OCI-LY1 (cell line): Measurements from ENCODE around the gene PDGFD.
A peak's percentile ranks its signal among the peaks of the same experiment; 100 is the strongest.

Source experiments
- H2AFZ ChIP-seq: fragments of 200-600 bp; sonication (generic), shearing (Covaris generic); 2 replicates; pipeline ENCODE4 v1.6.0; 2014; ENCODE audit warnings: antibody characterized with exemption, mild to moderate bottlenecking, low read length
- H3F3A ChIP-seq: fragments of 200-600 bp; sonication (generic), shearing (Covaris generic); 2 replicates; pipeline ENCODE4 v1.6.0; 2014; ENCODE audit warnings: mild to moderate bottlenecking, antibody characterized with exemption, low read length, moderate library complexity; ENCODE audit not compliant: insufficient read depth
- H3K27ac ChIP-seq: fragments of 200-600 bp; sonication (generic); 2 replicates; pipeline ENCODE4 v1.5.1; 2014; ENCODE audit warnings: low read length, mixed run types, mild to moderate bottlenecking, low read depth; ENCODE audit not compliant: poor library complexity, severe bottlenecking
- H3K27me3 ChIP-seq: fragments of 200-600 bp; sonication (generic); 2 replicates; pipeline ENCODE4 v1.6.0; 2014; ENCODE audit warnings: antibody characterized with exemption, mild to moderate bottlenecking, low read length, moderate library complexity; ENCODE audit not compliant: insufficient read depth
- H3K36me3 ChIP-seq: fragments of 200-600 bp; sonication (generic); 2 replicates; pipeline ENCODE4 v1.6.1; 2014; ENCODE audit warnings: mild to moderate bottlenecking, antibody characterized with exemption, low read length, moderate library complexity, mixed read lengths; ENCODE audit not compliant: insufficient read depth
- H3K4me1 ChIP-seq: fragments of 200-600 bp; sonication (generic); 2 replicates; pipeline ENCODE4 v1.5.1; 2014; ENCODE audit warnings: mild to moderate bottlenecking, low read length, moderate library complexity; ENCODE audit not compliant: insufficient read depth, severe bottlenecking
- H3K4me2 ChIP-seq: fragments of 200-600 bp; sonication (generic), shearing (Covaris generic); 2 replicates; pipeline ENCODE4 v1.6.1; 2014; ENCODE audit warnings: low read length
- H3K4me3 ChIP-seq: fragments of 200-600 bp; sonication (generic); 2 replicates; pipeline ENCODE4 v1.5.1; 2014; ENCODE audit warnings: low read length, low read depth, mild to moderate bottlenecking, mixed read lengths; ENCODE audit not compliant: poor library complexity, severe bottlenecking
- H3K79me2 ChIP-seq: fragments of 200-600 bp; shearing (Covaris generic); 2 replicates; pipeline ENCODE4 v1.6.1; 2016; ENCODE audit warnings: mixed run types, low read length, mixed read lengths; ENCODE audit not compliant: insufficient read depth
- H3K9ac ChIP-seq: fragments of 200-600 bp; sonication (generic), shearing (Covaris generic); 2 replicates; pipeline ENCODE4 v1.6.1; 2014; ENCODE audit warnings: mild to moderate bottlenecking, low read length, mixed read lengths
- H3K9me2 ChIP-seq: fragments of 200-600 bp; sonication (generic), shearing (Covaris generic); 2 replicates; pipeline ENCODE4 v1.6.1; 2014; ENCODE audit warnings: low read depth, mild to moderate bottlenecking, low read length, mixed read lengths
- H3K9me3 ChIP-seq: fragments of 200-600 bp; shearing (Covaris generic); 2 replicates; pipeline ENCODE4 v1.6.1; 2014; ENCODE audit warnings: low read length, mixed read lengths
- H4K20me1 ChIP-seq: fragments of 200-600 bp; sonication (generic), shearing (Covaris generic); 2 replicates; pipeline ENCODE4 v1.6.0; 2016; ENCODE audit warnings: mild to moderate bottlenecking, low read length; ENCODE audit not compliant: insufficient read depth
- CTCF ChIP-seq: fragments of 200-600 bp; sonication (generic), shearing (Covaris generic); IDR thresholded peaks from 2 replicates; pipeline ENCODE4 v1.5.1; 2017; ENCODE audit warnings: mild to moderate bottlenecking, antibody characterized with exemption, low read length, moderate library complexity, mixed read lengths
- EZH2 ChIP-seq: fragments of 200-600 bp; sonication (generic), shearing (Covaris generic); IDR thresholded peaks from 2 replicates; pipeline ENCODE4 v1.8.0; 2017; ENCODE audit warnings: borderline replicate concordance, mixed run types, mild to moderate bottlenecking, antibody characterized with exemption, low read length, moderate library complexity, mixed read lengths

The PDGFD gene

GRCh38 chr11:103863497-103863896 lies 300.4 kb downstream of the PDGFD start:
- H3K4me2 ChIP-seq, result no peak overlapping the region
- H3K9ac ChIP-seq, result no peak overlapping the region
- H3K27me3 ChIP-seq, result no peaks in the 10 kb centered on the region

GRCh38 chr11:103862802-103863174 lies 301.2 kb downstream of the PDGFD start:
- Histone ChIP-seq H3F3A (no peaks in the 10 kb centered on the region), H3K9me3 (no peaks in the 10 kb centered on the region), H3K27ac (no peak overlapping the region), H3K4me3 (no peak overlapping the region), H3K4me1 (peaks cover 11% of the 10 kb centered on the region), H3K9me2 (no peaks in the 10 kb centered on the region), H3K4me2 (no peak overlapping the region), H4K20me1 (no peaks in the 10 kb centered on the region), H3K36me3 (no peaks in the 10 kb centered on the region), H2AFZ (no peak overlapping the region), H3K9ac (no peak overlapping the region), H3K27me3 (no peaks in the 10 kb centered on the region), H3K79me2 (no peaks in the 10 kb centered on the region)
- TF ChIP-seq CTCF (peak; percentile 6; the same call in 1 of the 2 replicates), EZH2 (no peak)

More at GRCh38 chr11:103863497-103863896, 300.4 kb downstream of the PDGFD start:
- Histone ChIP-seq H3K9me2 (no peaks in the 10 kb centered on the region), H4K20me1 (no peaks in the 10 kb centered on the region), H3K36me3 (no peaks in the 10 kb centered on the region), H3K9me3 (no peaks in the 10 kb centered on the region), H3K4me3 (no peak overlapping the region), H3K4me1 (peaks cover 11% of the 10 kb centered on the region), H3F3A (no peaks in the 10 kb centered on the region), H2AFZ (no peak overlapping the region), H3K79me2 (no peaks in the 10 kb centered on the region), H3K27ac (no peak overlapping the region)
- TF ChIP-seq CTCF, result no peak
- TF ChIP-seq EZH2, result no peak

GRCh38 chr11:103862094-103862801 lies 301.7 kb downstream of the PDGFD start:
- Histone ChIP-seq H3F3A (no peaks in the 10 kb centered on the region), H3K36me3 (no peaks in the 10 kb centered on the region), H3K27me3 (no peaks in the 10 kb centered on the region), H2AFZ (0 out of 2 replicates have a peak overlapping the region, but pooled peaks have one; percentile 14), H3K4me3 (no peak overlapping the region), H3K4me2 (peak overlapping the region; percentile 4; the same call in 1 of the 2 replicates), H3K9me2 (no peaks in the 10 kb centered on the region), H3K9ac (no peak overlapping the region), H3K4me1 (peaks cover 11% of the 10 kb centered on the region), H3K9me3 (no peaks in the 10 kb centered on the region), H3K27ac (no peak overlapping the region), H3K79me2 (no peaks in the 10 kb centered on the region), H4K20me1 (no peaks in the 10 kb centered on the region)
- TF ChIP-seq EZH2 (no peak), CTCF (peak; percentile 33; the same call in 1 of the 2 replicates)
